MM.1S (cell line): ENCODE data around the gene IFT22.

ENCODE experiments used
- CTCF ChIP-seq: fragments of 300-600 bp; sonication (generic); IDR thresholded peaks from 2 replicates; pipeline ENCODE4 v1.5.1; 2016; ENCODE audit warnings: antibody characterized with exemption, low read length, mixed read lengths
- EZH2 ChIP-seq: fragments of 300-600 bp; sonication (generic); optimal IDR thresholded peaks from 2 replicates; pipeline ENCODE3; 2017; ENCODE audit warnings: low read depth, mild to moderate bottlenecking, antibody characterized with exemption, low read length, mixed read lengths
- EZH2phosphoT487 ChIP-seq: fragments of 300-600 bp; sonication (generic); IDR thresholded peaks from 2 replicates; pipeline ENCODE4 v1.6.1; 2018; ENCODE audit warnings: antibody characterized with exemption, low read length

GRCh38 chr7:101273206-101273605 is 48.4 kb downstream of the IFT22 start:
- TF ChIP-seq CTCF (no peak), EZH2 (no peak), EZH2phosphoT487 (no peak)
